Measurements from ENCODE around the gene NFE2L3. TPM values are rescaled to one million over a fixed set of nuclear protein-coding genes. Genes with fewer than 3 reads are reported as not detected.

NFE2L3 gene
- total and polyA plus RNA-seq, 2 of the 4 experiments (the other 2 are of a cell fraction), result 28.0 to 43.2 TPM

GRCh38 chr7:26191233-26191973, 39.4 kb downstream of the NFE2L3 start:
- no peak overlapping the region for H3K14ac ChIP-seq (replicated peaks; ENCODE audit: low read depth, low read length)
- H3K4me2 ChIP-seq (ENCODE audit: low read depth, low read length), result no peak overlapping the region
- intact Hi-C loops (cut with micrococcal nuclease), result no loop called here
- H3K9me1 ChIP-seq (ENCODE audit: insufficient read depth, low read length), result no peaks in the 10 kb centered on the region
- 100% methylated on average over 1 of the region's 7 CpGs; no CpG with 5 or more reads in 1 of the 2 experiments for WGBS, 2 experiments (ENCODE audit: extremely low coverage in 2 of 2, insufficient read length in 1 of 2)
- H4K20me1 ChIP-seq (ENCODE audit: insufficient read depth, low read length), result peaks cover 85% of the 10 kb centered on the region
- H3K36me3 ChIP-seq (ENCODE audit: control insufficient read depth, insufficient read depth, low read length), result peaks cover 55% of the 10 kb centered on the region
- H2BK5ac ChIP-seq (ENCODE audit: low read depth, low read length, poor library complexity, severe bottlenecking), result no peak overlapping the region
- H3K79me1 ChIP-seq (ENCODE audit: low read depth in 1 of 2, low read length in 2 of 2), result peaks cover 38 to 63% of the 10 kb centered on the region in 2 experiments
- no peak overlapping the region for H4K91ac ChIP-seq (ENCODE audit: insufficient read depth, low read depth, low read length)
- H4K5ac ChIP-seq (ENCODE audit: low read depth, low read length), result no peak overlapping the region
- ChIA-PET CTCF (interaction anchor here (0.6 to 1.3 kb wide), 2 partner anchors 9 to 79 kb away, joined by 3 to 9 read pairs; no protein-coding TSS in a partner anchor), POLR2A (ENCODE audit: unreplicated experiment) (interaction anchor here (0.6 kb wide), 3 partner anchors 12 to 297 kb away, joined by 3 read pairs; no protein-coding TSS in a partner anchor)
- no peak overlapping the region for H3K4ac ChIP-seq (ENCODE audit: low read depth, low read length)
- ATAC-seq (ENCODE audit: low read depth), result no peak
- H2BK15ac ChIP-seq (ENCODE audit: low read depth, low read length), result no peak overlapping the region
- no peak overlapping the region for H2AK5ac ChIP-seq (ENCODE audit: low read depth, low read length)
- no peak overlapping the region for H3K4me3 ChIP-seq (ENCODE audit: insufficient read depth, low read depth, low read length)
- BruUV-seq (replicated peaks), result no TSS peak
- H2AFZ ChIP-seq (replicated peaks; ENCODE audit: low read length, poor library complexity), result no peak overlapping the region
- no peaks in the 10 kb centered on the region for H3K9me3 ChIP-seq (ENCODE audit: control insufficient read depth, insufficient read depth, low read length)
- H3K4me1 ChIP-seq (ENCODE audit: control insufficient read depth, insufficient read depth, low read length), result peaks cover 3% of the 10 kb centered on the region
- H2AK9ac ChIP-seq (replicated peaks; ENCODE audit: low read depth, low read length, poor library complexity), result no peak overlapping the region
- no peak overlapping the region for H2BK120ac ChIP-seq (ENCODE audit: low read depth, low read length)
- TF ChIP-seq MAFK (IDR thresholded peaks at IDR 0.05; ENCODE audit: low read depth, low read length) (no peak), CEBPB (IDR thresholded peaks at IDR 0.05; ENCODE audit: low read depth, low read length) (no peak), POLR2A (IDR thresholded peaks at IDR 0.05; ENCODE audit: low read depth, low read length) (no peak), USF2 (IDR thresholded peaks at IDR 0.05; ENCODE audit: low read depth, low read length) (no peak), BHLHE40 (IDR thresholded peaks at IDR 0.05; ENCODE audit: low read depth, low read length) (no peak), RFX5 (IDR thresholded peaks at IDR 0.05; ENCODE audit: low read depth, low read length) (no peak), RAD21 (IDR thresholded peaks at IDR 0.05; ENCODE audit: low read length) (no peak), ELK1 (IDR thresholded peaks at IDR 0.05; ENCODE audit: borderline replicate concordance, low read depth, low read length) (no peak)
- H4K8ac ChIP-seq (ENCODE audit: low read depth in 2 of 2, low read length in 2 of 2), result no peak overlapping the region
- H3K27me3 ChIP-seq (ENCODE audit: control insufficient read depth, insufficient read depth, low read length), result no peaks in the 10 kb centered on the region
- H3K27ac ChIP-seq (ENCODE audit: insufficient read depth, low read length), result no peak overlapping the region
- no peak overlapping the region for H3K9ac ChIP-seq (ENCODE audit: low read depth, low read length)
- H3K18ac ChIP-seq (ENCODE audit: low read depth, low read length), result no peak overlapping the region
- no peak overlapping the region for H3K23ac ChIP-seq (ENCODE audit: low read depth, low read length)
- H2BK20ac ChIP-seq (ENCODE audit: low read depth, low read length), result no peak overlapping the region
- no peak for DNase-seq
- no peak overlapping the region for H3K56ac ChIP-seq (ENCODE audit: extremely low read depth, insufficient read depth, low read length)
- in situ Hi-C loops (cut with MboI; ENCODE audit: low sequenced_read_pairs), result loop anchor here (10.0 kb wide), 2 partner anchors 913 to 953 kb away; partner anchors contain the start of genes HOXA2, HOXA5 and HOXA6
- dilution Hi-C loops (cut with HindIII; ENCODE audit: low sequenced_read_pairs, unreplicated experiment), result no loop called here
